ENCODE results near the gene EIF1.

The EIF1 gene

GRCh38 chr17:41717408-41718286 is 29.0 kb downstream of the EIF1 start:
- no peaks in the 10 kb centered on the region for H3K36me3 ChIP-seq (ENCODE audit: control insufficient read depth in 1 of 2, insufficient read depth in 2 of 2, low read depth in 1 of 2, low read length in 2 of 2)
- no peak overlapping the region for H3K14ac ChIP-seq (ENCODE audit: low read length in 2 of 2)
- H3K4ac ChIP-seq (ENCODE audit: low read depth in 1 of 2, low read length in 2 of 2): no peak overlapping the region
- no peak overlapping the region for H3K23ac ChIP-seq (ENCODE audit: low read length in 2 of 2)
- H4K91ac ChIP-seq (ENCODE audit: low read length): no peak overlapping the region
- H2BK15ac ChIP-seq (ENCODE audit: low read depth, poor library complexity, severe bottlenecking): no peak overlapping the region
- H3K4me2 ChIP-seq (ENCODE audit: low read length, poor library complexity, severe bottlenecking): no peak overlapping the region
- no peaks in the 10 kb centered on the region for H3K79me1 ChIP-seq (replicated peaks; ENCODE audit: low read length, poor library complexity, severe bottlenecking)
- no peak overlapping the region for H2BK5ac ChIP-seq (ENCODE audit: low read depth, low read length, poor library complexity, severe bottlenecking)
- H2AFZ ChIP-seq (ENCODE audit: low read depth, low read length): no peak overlapping the region
- H3K27ac ChIP-seq (ENCODE audit: low read length, poor library complexity, severe bottlenecking): no peak overlapping the region
- WGBS: 76% methylated on average over 11 of the region's 15 CpGs
- DNase-seq: peak; percentile 59
- H3K4me1 ChIP-seq (ENCODE audit: control insufficient read depth, insufficient read depth, low read depth, low read length): peaks cover 2% of the 10 kb centered on the region
- H3K27me3 ChIP-seq (ENCODE audit: control insufficient read depth in 1 of 2, insufficient read depth in 1 of 2, low read length in 2 of 2): peaks cover 2 to 36% of the 10 kb centered on the region in 2 experiments
- no peak overlapping the region for H2BK12ac ChIP-seq (ENCODE audit: low read length in 2 of 2)
- no peak overlapping the region for H3K18ac ChIP-seq (ENCODE audit: low read depth in 1 of 2, low read length in 2 of 2)
- no peak overlapping the region for H3K4me3 ChIP-seq (ENCODE audit: insufficient read depth in 1 of 2, low read depth in 1 of 2, low read length in 2 of 2)
- H3K9ac ChIP-seq (ENCODE audit: low read length): no peak overlapping the region
- no peak overlapping the region for H4K8ac ChIP-seq (ENCODE audit: low read length)
- H2AK5ac ChIP-seq (ENCODE audit: low read length, severe bottlenecking): no peak overlapping the region
- no peaks in the 10 kb centered on the region for H3K9me3 ChIP-seq (ENCODE audit: control insufficient read depth, low read length)
- no peak overlapping the region for H2BK120ac ChIP-seq (ENCODE audit: low read depth, low read length)

GRCh38 chr17:41718287-41718645 is 29.6 kb downstream of the EIF1 start:
- Histone ChIP-seq H3K18ac (ENCODE audit: low read depth in 1 of 2, low read length in 2 of 2) (peak overlapping the region in 1 of 2 experiments; percentile 33), H3K9ac (ENCODE audit: low read length) (no peak overlapping the region), H4K8ac (ENCODE audit: low read length) (no peak overlapping the region), H3K27ac (ENCODE audit: low read length, poor library complexity, severe bottlenecking) (no peak overlapping the region), H2BK120ac (ENCODE audit: low read depth, low read length) (no peak overlapping the region), H2BK12ac (ENCODE audit: low read length in 2 of 2) (no peak overlapping the region), H3K4me3 (ENCODE audit: insufficient read depth in 1 of 2, low read depth in 1 of 2, low read length in 2 of 2) (no peak overlapping the region), H2AFZ (ENCODE audit: low read depth, low read length) (no peak overlapping the region), H3K23ac (ENCODE audit: low read length in 2 of 2) (no peak overlapping the region), H3K4ac (ENCODE audit: low read depth in 1 of 2, low read length in 2 of 2) (no peak overlapping the region), H2AK5ac (ENCODE audit: low read length, severe bottlenecking) (no peak overlapping the region), H3K9me3 (ENCODE audit: control insufficient read depth, low read length) (no peaks in the 10 kb centered on the region), H4K91ac (ENCODE audit: low read length) (peak overlapping the region; percentile 86), H3K79me1 (replicated peaks; ENCODE audit: low read length, poor library complexity, severe bottlenecking) (no peaks in the 10 kb centered on the region), H3K4me1 (ENCODE audit: control insufficient read depth, insufficient read depth, low read depth, low read length) (peaks cover 2% of the 10 kb centered on the region), H3K36me3 (ENCODE audit: control insufficient read depth in 1 of 2, insufficient read depth in 2 of 2, low read depth in 1 of 2, low read length in 2 of 2) (no peaks in the 10 kb centered on the region), H3K27me3 (ENCODE audit: control insufficient read depth in 1 of 2, insufficient read depth in 1 of 2, low read length in 2 of 2) (peaks cover 5 to 39% of the 10 kb centered on the region in 2 experiments), H3K4me2 (ENCODE audit: low read length, poor library complexity, severe bottlenecking) (no peak overlapping the region), H2BK15ac (ENCODE audit: low read depth, poor library complexity, severe bottlenecking) (peak overlapping the region; percentile 98), H3K14ac (ENCODE audit: low read length in 2 of 2) (peak overlapping the region in 1 of 2 experiments; percentile 51), H2BK5ac (ENCODE audit: low read depth, low read length, poor library complexity, severe bottlenecking) (no peak overlapping the region)
- no peak for DNase-seq
- 72% methylated on average over 5 of the region's 5 CpGs for WGBS

- Histone ChIP-seq H3K36me3 (ENCODE audit: control insufficient read depth in 1 of 2, insufficient read depth in 2 of 2, low read depth in 1 of 2, low read length in 2 of 2) (no peaks in the 10 kb centered on the region), H3K9me3 (ENCODE audit: control insufficient read depth, low read length) (no peaks in the 10 kb centered on the region), H3K27me3 (ENCODE audit: control insufficient read depth in 1 of 2, insufficient read depth in 1 of 2, low read length in 2 of 2) (peaks cover 5 to 50% of the 10 kb centered on the region in 2 experiments), H2AK5ac (ENCODE audit: low read length, severe bottlenecking) (no peak overlapping the region), H3K4me1 (ENCODE audit: control insufficient read depth, insufficient read depth, low read depth, low read length) (peaks cover 5% of the 10 kb centered on the region), H3K9ac (ENCODE audit: low read length) (no peak overlapping the region), H3K4ac (ENCODE audit: low read depth in 1 of 2, low read length in 2 of 2) (no peak overlapping the region), H3K79me1 (replicated peaks; ENCODE audit: low read length, poor library complexity, severe bottlenecking) (no peaks in the 10 kb centered on the region), H3K4me3 (ENCODE audit: insufficient read depth in 1 of 2, low read depth in 1 of 2, low read length in 2 of 2) (no peak overlapping the region), H3K23ac (ENCODE audit: low read length in 2 of 2) (no peak overlapping the region), H3K27ac (ENCODE audit: low read length, poor library complexity, severe bottlenecking) (no peak overlapping the region), H2AFZ (ENCODE audit: low read depth, low read length) (no peak overlapping the region), H3K14ac (ENCODE audit: low read length in 2 of 2) (no peak overlapping the region), H4K91ac (ENCODE audit: low read length) (no peak overlapping the region), H2BK15ac (ENCODE audit: low read depth, poor library complexity, severe bottlenecking) (no peak overlapping the region), H3K4me2 (ENCODE audit: low read length, poor library complexity, severe bottlenecking) (no peak overlapping the region), H3K18ac (ENCODE audit: low read depth in 1 of 2, low read length in 2 of 2) (no peak overlapping the region), H2BK120ac (ENCODE audit: low read depth, low read length) (no peak overlapping the region), H2BK12ac (ENCODE audit: low read length in 2 of 2) (no peak overlapping the region), H4K8ac (ENCODE audit: low read length) (no peak overlapping the region), H2BK5ac (ENCODE audit: low read depth, low read length, poor library complexity, severe bottlenecking) (no peak overlapping the region)
- WGBS: 91% methylated on average over 7 of the region's 7 CpGs
- no peak for DNase-seq
Observed at GRCh38 chr17:41722231-41722630, 33.5 kb downstream of the EIF1 start.

GRCh38 chr17:41723801-41724475 is 35.3 kb downstream of the EIF1 start:
- H2BK5ac ChIP-seq (ENCODE audit: low read depth, low read length, poor library complexity, severe bottlenecking): no peak overlapping the region
- H3K4ac ChIP-seq (ENCODE audit: low read depth in 1 of 2, low read length in 2 of 2): no peak overlapping the region
- no peak overlapping the region for H4K91ac ChIP-seq (ENCODE audit: low read length)
- WGBS: 84% methylated on average over 11 of the region's 12 CpGs
- H3K36me3 ChIP-seq (ENCODE audit: control insufficient read depth in 1 of 2, insufficient read depth in 2 of 2, low read depth in 1 of 2, low read length in 2 of 2): no peaks in the 10 kb centered on the region
- H3K79me1 ChIP-seq (replicated peaks; ENCODE audit: low read length, poor library complexity, severe bottlenecking): no peaks in the 10 kb centered on the region
- H2AFZ ChIP-seq (ENCODE audit: low read depth, low read length): no peak overlapping the region
- H3K23ac ChIP-seq (ENCODE audit: low read length in 2 of 2): no peak overlapping the region
- DNase-seq: no peak
- no peaks in the 10 kb centered on the region for H3K9me3 ChIP-seq (ENCODE audit: control insufficient read depth, low read length)
- no peak overlapping the region for H2BK12ac ChIP-seq (ENCODE audit: low read length in 2 of 2)
- H2AK5ac ChIP-seq (ENCODE audit: low read length, severe bottlenecking): no peak overlapping the region
- H3K14ac ChIP-seq (ENCODE audit: low read length in 2 of 2): no peak overlapping the region
- H3K18ac ChIP-seq (ENCODE audit: low read depth in 1 of 2, low read length in 2 of 2): no peak overlapping the region
- no peak overlapping the region for H2BK15ac ChIP-seq (ENCODE audit: low read depth, poor library complexity, severe bottlenecking)
- no peak overlapping the region for H4K8ac ChIP-seq (ENCODE audit: low read length)
- peaks cover 5 to 46% of the 10 kb centered on the region in 2 experiments for H3K27me3 ChIP-seq (ENCODE audit: control insufficient read depth in 1 of 2, insufficient read depth in 1 of 2, low read length in 2 of 2)
- no peak overlapping the region for H3K4me2 ChIP-seq (ENCODE audit: low read length, poor library complexity, severe bottlenecking)
- H3K4me3 ChIP-seq (ENCODE audit: insufficient read depth in 1 of 2, low read depth in 1 of 2, low read length in 2 of 2): no peak overlapping the region
- no peak overlapping the region for H3K9ac ChIP-seq (ENCODE audit: low read length)
- H3K4me1 ChIP-seq (ENCODE audit: control insufficient read depth, insufficient read depth, low read depth, low read length): peaks cover 12% of the 10 kb centered on the region
- H3K27ac ChIP-seq (ENCODE audit: low read length, poor library complexity, severe bottlenecking): no peak overlapping the region
- H2BK120ac ChIP-seq (ENCODE audit: low read depth, low read length): no peak overlapping the region

All from mesenchymal stem cell (in vitro differentiated cells and primary cell).